ENCODE measurements around the gene EZR.

EZR gene

DNA sequence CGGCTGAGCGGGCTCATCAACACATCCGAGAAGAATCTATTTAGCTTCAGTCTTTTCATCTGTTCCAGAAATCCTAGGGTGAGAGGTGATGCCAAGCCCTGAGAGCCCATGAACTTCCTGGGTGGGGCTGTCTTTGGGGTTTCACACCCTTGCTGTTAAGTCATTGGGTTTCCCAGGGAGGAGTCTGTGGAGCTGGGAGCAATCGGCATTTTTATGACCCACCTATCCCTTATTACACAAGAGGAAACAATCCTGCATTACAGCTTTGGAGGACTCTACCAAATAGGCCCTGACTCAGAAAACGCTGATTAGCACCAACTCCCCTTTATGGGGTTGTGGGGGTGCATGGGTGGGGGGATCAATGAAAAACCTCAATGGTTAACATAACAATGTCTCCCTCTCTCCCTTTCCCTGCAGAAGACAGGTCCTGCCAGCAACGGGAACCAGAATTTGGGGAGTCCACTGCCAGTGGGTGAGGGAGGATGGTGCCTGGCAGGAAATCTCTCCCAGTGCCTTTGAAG is 46.3 kb downstream of the EZR start:
- DNase-seq = peak; percentile 31

DNA sequence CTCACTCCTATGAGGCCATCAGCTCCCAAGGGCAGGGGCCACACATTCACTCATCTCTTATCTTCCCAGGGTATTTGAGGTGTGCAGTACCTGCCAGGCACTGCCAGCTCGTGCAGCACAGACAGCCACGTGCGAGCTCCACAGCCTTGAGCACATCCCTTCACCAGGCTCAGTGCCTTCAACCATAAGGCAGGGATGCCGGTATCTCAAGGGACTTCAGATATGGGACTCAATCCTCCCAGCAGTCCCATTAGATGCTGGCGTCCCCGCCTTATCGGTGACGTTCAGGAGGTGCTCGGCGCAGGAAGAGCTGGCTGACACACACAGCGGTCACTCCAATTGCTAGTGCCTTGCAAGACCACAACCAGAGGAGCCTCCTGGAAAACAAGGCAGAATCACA is 47.0 kb downstream of the EZR start:
- no peak for DNase-seq

DNA sequence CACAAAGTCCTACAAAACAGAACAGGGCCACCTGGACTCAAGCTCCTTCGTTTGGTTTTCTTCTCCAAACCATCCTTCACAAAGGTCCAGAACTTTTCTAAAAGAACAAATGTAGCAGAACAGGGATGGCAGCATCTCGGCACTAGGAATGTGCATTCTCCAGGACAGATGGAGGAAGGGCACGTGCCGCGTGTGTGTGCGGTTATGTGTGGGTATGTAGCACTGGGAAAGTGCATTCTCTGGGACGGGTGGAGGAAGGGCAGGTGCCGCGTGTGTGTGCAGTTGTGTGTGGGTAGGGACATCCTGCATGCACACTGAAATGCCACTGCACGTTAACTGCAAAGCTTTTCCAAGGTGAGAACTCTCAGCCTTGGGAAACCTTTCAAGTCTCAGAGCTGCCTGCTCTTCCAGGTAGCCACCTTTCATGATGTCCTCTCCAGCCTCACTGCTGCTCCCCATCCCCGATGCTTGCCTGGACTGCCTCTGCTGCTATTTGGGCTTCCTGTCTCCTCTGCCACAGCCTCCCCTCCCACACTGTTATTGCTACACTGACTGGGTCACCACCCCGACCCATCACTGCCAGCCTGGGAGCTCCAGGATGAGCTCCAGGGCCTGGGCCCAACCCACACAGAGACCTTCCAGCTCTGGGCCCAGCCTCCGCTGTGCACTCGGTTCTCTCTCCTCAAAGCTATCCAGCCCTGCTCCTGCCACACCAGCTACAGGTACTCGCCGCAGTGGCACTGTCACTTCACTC is 47.6 kb downstream of the EZR start:
- DNase-seq = no peak

DNA sequence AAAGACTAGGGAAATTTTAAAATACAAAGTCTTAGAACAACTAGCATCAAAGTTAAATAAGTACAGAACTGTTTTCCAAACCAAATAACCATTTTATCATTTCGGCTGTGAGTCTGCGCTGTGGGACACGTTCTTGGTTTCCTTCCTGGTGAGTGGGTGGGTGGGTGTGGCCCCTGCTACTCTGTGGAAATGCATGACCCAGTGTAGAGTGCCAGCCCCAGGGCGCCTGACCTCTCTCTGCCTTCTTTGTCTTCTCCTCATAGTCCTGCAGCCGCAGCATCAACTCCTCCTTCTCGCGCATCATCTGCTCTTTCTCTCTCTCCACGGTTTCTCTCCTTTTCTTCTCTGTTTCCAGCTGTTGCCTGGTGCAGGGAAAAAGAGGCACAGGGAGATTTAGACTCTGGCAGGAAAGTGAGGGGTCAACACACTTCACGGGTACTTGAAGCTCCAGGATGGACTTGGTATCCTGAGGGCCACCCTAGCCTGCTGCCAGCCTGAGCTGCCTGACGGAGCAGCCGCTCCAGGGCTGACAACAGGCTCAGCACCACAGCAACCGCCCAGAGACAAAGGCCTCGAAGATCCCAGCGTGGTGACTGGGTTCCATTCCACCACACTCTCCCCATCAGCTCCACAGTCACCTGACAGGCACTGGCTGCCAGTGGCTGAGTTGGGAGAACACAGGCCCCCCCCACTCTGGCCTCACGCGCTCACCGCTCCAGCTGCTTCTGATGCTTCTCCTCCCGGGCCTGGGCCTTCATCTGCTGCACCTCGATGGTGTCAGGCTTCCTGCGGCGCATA is 48.4 kb downstream of the EZR start:
- DNase-seq = no peak

DNA sequence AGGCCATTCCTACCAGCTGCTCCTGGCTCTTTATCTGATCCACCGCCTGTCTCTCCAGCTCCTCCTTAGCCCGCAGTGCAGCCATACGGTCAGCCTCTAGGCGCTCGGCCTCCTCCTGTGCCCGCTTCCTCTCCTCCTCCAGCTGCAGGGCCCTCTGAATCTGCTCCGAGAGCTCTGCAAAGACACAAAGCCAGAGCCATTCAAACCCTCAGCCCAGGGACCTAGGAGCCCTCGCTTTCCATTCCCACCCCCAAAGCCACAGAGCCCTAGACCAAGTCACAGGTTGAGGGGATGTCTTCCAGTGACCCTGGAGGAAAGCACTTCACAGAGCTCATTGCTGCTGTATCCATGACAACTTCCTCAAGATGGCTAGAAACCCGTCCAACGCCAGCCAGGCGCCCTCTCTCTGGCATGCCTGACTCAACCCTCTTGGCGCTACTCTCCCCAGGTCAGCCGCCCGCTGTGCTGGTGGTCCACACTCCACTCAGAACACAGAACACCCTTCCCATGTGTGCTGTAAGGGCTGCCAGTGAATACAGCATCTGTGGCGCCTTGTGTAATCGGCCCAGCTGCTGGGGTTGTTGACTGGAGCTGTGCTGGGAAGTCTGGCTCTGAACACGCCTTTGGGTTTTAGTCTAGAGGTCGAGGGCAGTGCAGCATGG is 49.3 kb downstream of the EZR start:
- no peak for DNase-seq

DNA sequence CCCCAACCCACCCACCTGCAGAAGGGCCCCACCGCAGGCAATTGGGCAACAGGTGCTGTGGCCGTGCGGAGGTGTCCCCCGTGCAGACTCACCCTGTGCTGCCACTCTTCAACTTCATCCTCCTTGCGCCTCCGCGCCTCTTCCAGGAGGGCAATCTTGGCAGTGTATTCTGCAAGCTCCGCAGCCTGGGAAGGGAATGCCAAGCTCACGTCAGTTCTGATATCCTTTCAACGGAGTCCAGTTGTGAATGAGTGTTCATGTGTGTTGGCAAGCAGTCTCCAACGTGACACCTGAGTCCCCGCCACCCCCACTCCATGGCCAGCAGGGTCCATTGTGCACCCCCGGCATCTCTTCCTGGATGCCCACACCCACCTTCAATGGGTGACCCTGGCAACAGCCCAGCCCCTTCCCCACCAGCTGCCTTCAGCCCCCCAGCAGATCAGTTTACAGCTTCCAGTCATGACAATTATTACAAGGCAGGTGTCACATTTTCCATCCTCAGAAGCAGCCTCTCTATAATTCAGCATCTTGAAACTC is 49.9 kb downstream of the EZR start:
- no peak for DNase-seq

DNA sequence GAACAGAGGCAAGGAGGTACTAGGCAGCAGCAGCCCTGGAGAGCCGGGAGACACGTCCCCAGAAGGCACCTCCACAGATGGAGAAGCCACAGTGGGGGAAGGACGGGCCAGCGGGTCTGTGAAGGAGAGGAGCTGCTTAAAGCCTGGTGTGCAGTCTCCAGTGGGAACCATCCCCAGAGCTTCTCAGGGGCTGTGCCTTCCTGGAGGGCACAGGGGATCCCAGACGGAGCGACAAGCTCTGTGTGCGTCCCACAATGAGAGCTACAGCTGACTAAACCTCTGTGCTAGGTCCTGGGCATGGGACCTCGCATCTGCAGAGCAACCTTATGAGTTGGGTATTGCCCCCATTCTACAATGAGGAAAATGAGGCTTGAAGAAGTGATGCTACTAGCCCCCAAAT is 50.7 kb downstream of the EZR start:
- no peak for DNase-seq

DNA sequence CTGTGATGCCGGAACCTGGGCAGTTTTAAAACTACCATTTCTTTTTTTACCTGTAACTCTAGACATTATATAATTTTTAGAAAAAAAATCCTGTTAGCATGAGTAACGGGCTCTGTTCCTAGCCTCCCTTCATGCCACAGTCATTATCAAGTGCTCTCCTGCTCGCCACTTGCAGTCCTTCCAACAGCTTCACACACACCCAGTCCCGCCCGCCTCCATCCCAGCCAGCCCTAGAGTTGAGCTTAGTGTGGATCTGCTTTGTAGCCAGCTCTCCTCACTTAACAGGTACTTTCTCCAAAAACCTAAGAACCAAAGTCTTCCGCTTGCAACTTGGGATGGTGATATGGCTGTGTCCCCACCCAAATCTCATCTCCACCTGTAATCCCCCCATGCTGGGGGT is 51.5 kb downstream of the EZR start:
- no peak for DNase-seq

DNA sequence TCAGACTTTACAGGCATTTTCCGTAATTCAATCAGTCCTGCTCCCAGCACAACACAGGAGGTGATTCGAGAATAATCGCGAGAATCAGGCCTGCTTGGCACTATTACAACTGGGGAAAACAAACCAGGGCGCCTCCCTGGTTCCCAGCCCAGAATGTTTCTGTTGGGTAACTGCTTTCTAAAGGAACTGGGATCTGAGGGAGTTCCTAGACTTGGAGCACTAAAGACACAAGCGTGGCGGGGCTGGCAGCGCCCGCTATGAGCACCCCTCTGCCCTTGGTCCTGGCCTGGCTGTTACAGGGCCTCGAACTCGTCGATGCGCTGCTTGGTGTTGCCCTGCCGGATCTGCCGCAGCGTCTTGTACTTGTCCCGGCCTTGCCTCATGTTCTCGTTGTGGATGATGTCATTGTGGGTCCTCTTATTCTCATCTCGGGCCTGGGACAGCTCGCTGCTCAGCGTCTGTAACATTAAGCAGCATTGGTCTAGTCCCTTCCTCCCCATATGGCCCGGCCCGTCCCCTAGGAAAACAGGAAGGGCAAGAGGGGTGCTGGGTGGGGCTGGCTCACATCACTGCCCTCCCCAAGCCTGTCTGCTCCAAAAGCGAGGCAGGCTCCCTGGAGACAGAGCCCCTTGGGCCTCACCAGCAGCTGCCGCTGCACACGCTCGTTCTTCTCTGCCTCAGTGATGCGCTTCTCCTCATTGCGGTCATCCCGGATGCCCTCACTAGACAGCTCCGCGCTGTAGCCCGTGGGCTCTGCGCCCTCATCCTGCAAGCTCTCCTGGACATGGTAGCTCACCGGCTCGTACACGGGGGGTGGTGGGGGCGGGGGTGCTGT is 52.3 kb downstream of the EZR start:
- no peak for DNase-seq

DNA sequence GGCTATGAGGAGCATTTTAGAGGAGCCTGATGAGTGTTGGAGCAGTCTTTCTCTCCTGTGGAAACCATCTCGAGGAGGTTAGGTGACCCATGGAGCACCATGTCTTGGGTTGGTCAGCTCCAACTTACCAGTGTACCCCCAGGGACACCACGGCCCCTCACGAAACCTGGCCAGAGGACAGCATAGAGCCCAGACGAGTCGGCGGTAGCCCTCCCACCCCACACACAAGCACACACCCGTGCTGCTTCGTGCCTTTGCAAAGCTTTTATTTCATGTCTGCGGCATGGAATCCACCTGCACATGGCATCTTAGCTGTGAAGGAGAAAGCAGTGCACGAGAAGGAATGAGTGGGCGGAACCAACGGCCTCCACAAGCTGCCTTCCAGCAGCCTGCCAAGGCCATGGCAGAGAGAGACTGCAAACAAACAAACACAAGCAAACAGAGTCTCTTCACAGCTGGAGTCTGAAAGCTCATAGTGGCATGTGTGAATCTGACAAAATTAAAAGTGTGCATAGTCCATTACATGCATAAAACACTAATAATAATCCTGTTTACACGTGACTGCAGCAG is 53.6 kb downstream of the EZR start:
- no peak for DNase-seq

DNA sequence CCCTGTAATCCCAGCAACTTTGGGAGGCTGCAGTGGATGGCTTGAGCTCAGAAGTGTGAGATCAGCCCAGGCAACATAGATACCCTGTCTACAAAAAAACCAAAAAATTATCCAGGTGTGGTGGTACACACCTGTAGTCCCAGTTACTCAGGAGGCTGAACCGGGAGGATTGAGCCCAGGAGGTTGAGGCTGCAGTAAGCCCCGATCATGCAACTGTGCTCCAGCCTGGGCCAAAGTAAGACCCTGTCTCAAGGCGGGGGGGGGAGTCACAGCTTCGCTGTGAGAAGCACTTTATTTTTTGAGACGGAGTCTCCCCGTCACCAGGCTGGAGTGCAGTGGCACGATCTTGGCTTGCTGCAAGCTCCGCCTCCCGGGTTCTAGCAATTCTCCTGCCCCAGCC is 54.2 kb downstream of the EZR start:
- DNase-seq = no peak

DNA sequence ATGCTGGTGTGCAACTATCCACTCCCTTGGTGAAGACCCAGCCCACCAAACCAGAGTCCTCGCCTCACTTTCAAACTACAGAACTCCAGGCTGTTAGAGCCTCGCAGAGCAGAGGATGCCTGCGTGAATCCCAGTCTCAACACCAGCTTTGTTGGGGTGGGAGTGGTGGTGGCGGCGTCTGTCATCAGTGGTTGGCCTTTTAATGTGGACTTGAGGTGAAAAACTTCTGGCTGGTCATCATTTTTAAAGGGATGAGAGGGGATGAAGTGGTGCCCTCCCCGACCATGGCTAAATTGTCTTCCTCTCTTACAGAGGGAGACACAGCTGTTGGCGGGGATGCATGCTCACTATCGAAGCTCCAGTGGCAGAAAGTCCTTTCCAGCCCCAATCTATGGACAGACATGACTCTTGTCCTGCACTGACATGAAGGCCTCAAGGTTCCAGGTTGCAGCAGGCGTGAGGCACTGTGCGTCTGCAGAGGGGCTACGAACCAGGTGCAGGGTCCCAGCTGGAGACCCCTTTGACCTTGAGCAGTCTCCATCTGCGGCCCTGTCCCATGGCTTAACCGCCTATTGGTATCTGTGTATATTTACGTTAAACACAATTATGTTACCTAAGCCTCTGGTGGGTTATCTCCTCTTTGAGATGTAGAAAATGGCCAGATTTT is 54.9 kb downstream of the EZR start:
- DNase-seq = no peak

DNA sequence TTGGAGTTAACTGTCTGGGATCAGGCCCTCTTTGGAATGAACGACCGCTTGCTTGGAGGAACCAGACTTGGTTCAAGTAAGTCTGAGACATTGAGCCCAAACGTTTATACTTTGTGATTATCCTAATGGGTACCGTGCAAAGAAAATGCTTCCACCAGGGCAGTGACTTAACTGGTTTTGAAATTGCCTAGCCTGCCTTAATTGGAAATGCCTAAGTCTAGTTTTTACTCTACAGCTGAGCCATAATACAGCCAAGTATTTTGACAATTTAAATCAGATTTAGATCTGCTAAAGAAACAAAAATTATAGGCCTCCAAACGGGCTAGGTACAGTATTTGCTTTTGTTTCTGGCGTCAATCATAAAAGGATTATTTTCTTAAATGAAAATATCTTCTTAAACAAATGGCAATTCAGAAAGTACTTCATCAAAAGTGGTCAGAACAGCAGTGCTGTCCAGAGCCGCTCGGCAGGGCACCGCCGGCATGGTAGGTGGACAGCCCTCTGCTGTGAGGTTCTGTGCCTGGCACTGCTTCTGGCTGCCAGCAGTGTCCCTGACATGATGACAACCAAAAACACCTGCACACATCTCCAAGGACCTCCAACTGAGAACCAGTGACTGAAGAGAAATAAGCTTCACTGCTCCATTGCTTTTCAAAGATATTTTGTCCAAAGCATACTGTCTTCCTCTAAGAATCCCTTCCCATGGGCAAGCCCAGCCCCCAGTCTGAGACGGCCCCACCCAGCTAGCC is 55.6 kb downstream of the EZR start:
- DNase-seq = no peak

DNA sequence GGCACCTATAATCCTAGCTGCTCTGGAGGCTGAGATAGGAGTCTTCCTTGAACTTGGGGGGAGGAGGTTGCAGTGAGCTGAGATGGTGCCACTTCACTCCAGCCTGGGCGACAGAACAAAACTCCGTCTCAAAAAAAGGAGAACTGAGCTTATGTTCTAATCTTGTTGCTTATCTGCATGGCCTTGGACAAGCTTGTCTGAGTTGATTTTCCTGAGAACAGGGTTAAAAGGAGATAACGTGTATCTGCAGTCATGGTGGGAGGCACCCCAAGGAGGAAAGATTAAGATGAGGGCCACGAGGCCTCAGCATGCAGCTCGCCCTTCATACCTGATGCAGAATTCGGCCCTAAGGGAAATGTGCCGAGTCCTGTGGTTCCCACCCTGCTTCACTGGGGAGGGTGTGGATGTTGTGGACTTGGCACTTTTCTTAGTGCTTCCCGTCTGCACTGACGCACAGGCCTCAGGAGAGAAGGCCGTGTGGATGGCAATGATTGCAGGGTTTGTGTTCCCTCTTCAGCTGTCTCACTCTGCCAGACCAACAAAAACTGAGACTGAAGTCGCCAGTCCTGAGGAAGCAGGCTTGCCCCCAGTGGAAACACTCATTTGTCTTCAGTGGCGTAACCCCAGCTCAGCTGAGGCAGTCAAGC is 56.3 kb downstream of the EZR start:
- DNase-seq = no peak

DNA sequence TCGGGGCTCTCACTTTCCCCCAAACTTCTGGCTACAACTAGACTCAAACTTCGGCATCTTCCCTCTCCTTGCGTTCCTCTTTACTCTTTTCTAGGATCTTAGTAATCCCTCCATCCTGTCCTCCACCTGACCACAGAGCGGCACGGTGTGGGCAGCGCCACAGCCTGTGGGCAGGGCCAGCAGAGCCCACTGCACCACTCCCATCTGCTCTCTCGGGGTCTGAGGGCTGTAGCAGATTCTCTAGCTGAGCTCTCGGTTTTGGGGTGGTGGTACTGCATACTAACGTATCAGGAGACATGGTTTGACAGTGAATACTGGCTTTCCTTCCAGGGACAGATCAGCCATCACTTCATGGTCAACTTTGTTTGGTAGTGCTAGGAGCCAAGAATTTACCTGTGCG is 57.4 kb downstream of the EZR start:
- DNase-seq = no peak

DNA sequence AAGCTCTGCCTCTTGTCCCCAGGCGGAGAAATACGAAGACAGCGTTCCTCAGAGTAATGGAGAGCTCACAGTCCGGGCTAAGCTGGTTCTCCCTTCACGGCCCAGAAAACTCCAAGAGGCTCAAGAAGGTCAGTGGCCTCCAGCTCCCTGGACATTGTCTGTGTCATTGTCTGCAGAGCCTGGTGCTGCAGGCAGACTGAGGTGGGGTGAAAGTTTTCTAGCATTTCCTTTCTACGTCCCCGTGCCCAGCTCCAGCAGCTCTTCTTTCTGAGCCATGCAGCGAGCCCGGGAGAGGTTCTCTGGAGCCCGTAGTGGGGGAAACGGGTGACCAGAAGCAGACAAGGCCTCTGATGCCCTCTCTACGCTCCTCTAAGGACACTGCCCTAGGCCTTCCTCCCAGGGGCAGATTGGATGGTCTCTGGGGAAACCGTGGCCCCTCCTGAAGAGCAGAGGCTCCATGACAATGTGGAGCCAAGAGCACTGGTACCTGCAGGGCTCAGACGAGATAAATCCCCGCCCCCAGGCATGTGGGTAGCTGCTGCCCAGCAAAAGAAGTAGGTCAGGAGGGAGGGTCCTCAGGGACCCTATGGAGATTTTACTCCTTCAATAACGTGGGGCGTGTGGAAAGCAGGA is 58.4 kb downstream of the EZR start:
- no peak for DNase-seq

DNA sequence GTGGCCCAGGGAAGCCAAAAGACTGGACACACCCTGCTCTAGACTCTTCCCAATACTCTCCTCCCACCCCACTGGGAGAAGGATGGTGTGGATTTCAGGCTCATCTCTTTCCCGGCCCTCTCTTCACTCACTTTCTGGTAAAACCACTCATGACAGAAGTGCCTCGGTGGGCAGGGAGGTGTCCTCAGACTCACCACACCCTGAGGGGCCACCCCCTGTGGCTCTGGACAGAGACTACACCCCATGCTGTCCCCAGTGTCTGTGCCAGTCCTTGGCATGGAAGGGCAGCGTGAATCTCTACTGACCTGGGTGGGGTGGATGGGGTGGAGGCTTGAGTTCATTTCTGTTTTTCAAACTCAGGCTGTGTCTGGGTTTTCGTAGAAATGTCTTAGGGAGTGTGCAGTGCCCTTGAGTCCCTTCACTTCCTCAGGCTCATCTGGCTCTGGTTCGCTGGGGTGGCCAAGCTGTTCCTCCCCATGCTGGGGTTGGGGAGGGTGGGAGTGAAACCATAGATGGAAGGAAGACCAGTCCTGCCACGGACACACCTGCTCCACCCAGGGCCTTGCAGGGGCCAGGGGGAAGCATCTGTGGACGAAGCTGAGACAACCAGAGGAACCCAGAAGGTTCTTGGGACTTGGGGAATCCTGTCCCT is 59.1 kb downstream of the EZR start:
- no peak for DNase-seq

DNA sequence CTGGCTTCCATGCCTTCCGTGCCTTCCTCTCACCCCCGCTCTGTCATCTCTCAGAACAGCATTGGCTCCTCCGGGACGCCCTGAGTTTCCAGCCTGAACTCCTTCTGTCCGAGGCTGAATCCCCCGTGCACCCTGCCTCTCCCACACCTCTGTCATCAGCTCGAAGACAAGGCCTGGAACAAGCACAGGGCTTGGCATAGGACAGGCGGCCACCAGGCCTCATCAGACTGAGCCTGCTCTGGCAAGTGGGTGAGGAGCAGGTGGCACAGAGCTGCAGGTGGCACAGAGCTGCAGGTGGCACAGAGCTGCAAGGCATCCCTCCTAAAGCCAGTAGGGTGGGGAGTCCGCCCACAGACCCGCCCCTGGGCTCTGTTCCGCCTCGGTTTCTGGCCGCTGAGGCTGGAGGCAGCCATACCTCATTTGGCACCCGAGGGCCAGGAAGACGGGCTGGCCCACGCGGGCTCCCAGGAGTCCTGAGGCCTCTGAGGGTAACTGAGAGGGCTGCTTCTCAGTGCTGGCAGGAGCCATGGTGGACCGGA is 60.2 kb downstream of the EZR start:
- DNase-seq = no peak

DNA sequence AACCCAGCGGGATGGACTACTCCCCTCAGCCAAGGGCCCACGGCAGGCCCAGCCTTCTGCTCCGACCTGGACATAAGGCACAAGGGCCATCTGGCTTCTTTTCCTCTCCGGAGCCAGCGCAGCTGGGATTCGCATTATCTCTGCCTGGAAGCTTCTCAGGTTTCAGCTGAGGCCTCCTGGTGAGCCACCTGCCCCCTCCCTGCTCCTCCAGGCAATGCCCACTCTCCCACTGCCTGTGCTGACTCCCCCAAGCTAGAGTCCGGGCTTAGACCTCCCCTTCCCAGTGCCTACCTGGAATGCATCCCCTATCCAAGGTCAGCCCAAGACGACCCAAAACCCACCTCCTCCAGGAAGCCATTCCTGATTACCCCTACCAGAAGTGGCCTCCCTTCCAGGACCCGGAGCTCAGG is 60.7 kb downstream of the EZR start:
- DNase-seq = no peak

Data from EL (cell line).